NCI-H2196 treated with DMSO at 0.1 percent for 48 hours (cell line): ENCODE measurements around the gene TYMP.

Source experiments
- DNase-seq: peaks from one replicate; lab custom pipeline; 2025; ENCODE audit not compliant: unreplicated experiment; lab: John Stamatoyannopoulos, UW

Gene TYMP

GRCh38 chr22:50529897-50530579 lies at the start of gene TYMP:
Gene TYMP (minus strand): TSS chr22:50530012. CDS start chr22:50529709, 303 bp downstream.
- no peak for DNase-seq

GRCh38 chr22:50578776-50579310 lies 49.0 kb upstream of the TYMP start:
- no peak for DNase-seq

- DNase-seq: no peak
Measured at GRCh38 chr22:50577987-50578775, 48.4 kb upstream of the TYMP start, which contains the start of gene CPT1B. Gene CPT1B (minus strand): TSS chr22:50578427. CDS start chr22:50577915, 512 bp downstream.

- DNase-seq: no peak
Measured at GRCh38 chr22:50577697-50577986, 47.8 kb upstream of the TYMP start.

- DNase-seq: no peak
Measured at GRCh38 chr22:50576806-50577696, 47.2 kb upstream of the TYMP start.

- DNase-seq: no peak
Measured at GRCh38 chr22:50576070-50576469, 46.3 kb upstream of the TYMP start.

GRCh38 chr22:50575426-50575941 lies 45.7 kb upstream of the TYMP start:
- no peak for DNase-seq

- DNase-seq: no peak
Measured at GRCh38 chr22:50574383-50574755, 44.6 kb upstream of the TYMP start.

- no peak for DNase-seq
Measured at GRCh38 chr22:50573491-50574382, 43.9 kb upstream of the TYMP start.

GRCh38 chr22:50572965-50573364 lies 43.2 kb upstream of the TYMP start:
- DNase-seq: no peak

GRCh38 chr22:50571264-50572175 lies 41.7 kb upstream of the TYMP start:
- DNase-seq: no peak

GRCh38 chr22:50570861-50571260 lies 41.0 kb upstream of the TYMP start:
- DNase-seq: no peak

GRCh38 chr22:50569896-50570535 lies 40.2 kb upstream of the TYMP start:
- DNase-seq: no peak

GRCh38 chr22:50569041-50569459 lies 39.2 kb upstream of the TYMP start:
- DNase-seq: no peak

- DNase-seq: no peak
Measured at GRCh38 chr22:50568626-50569025, 38.8 kb upstream of the TYMP start.

- no peak for DNase-seq
Measured at GRCh38 chr22:50567721-50568252, 38.0 kb upstream of the TYMP start.

- no peak for DNase-seq
Measured at GRCh38 chr22:50564289-50564688, 34.5 kb upstream of the TYMP start.

GRCh38 chr22:50563413-50564160 lies 33.8 kb upstream of the TYMP start:
- no peak for DNase-seq
